ENCODE results near the gene SMPD3.

The SMPD3 gene

GRCh38 chr16:68348639-68349445 lies 99.5 kb downstream of the SMPD3 start:
- DNase-seq (ENCODE audit: low spot score in 2 of 2) = no peak
- Mint-ChIP-seq H3K27ac (no peak overlapping the region), H3K36me3 (peaks cover 79% of the 10 kb centered on the region), H3K4me3 (no peak overlapping the region), H3K9me3 (no peaks in the 10 kb centered on the region), H3K4me1 (peaks cover 26% of the 10 kb centered on the region)
- ATAC-seq = no peak

DNA sequence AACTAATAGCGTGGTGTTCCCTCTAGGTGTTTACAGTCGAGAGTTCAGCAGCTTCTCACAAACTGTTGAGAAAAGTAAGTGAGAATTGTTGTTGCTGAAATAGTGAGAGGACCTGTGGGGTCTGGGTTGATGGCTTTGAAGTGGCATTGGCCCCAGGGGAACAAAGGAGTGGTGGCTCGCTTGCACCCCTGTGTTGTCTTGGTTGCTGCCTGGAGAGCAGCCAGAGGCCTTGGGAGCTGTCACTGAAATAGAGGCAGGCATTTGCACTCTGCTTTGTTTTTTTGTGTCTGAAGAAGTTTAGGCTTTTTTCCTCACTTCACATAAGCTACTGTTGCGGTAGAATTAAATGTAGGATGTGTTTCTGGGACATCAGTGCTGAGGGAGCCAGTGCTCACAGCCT lies 100.7 kb downstream of the SMPD3 start:
- Mint-ChIP-seq H3K9me3 (no peaks in the 10 kb centered on the region), H3K27ac (no peak overlapping the region), H3K4me1 (peaks cover 26% of the 10 kb centered on the region), H3K4me3 (no peak overlapping the region), H3K36me3 (peaks cover 81% of the 10 kb centered on the region)
- DNase-seq (ENCODE audit: low spot score in 2 of 2) (no peak), ATAC-seq (no peak)

DNA sequence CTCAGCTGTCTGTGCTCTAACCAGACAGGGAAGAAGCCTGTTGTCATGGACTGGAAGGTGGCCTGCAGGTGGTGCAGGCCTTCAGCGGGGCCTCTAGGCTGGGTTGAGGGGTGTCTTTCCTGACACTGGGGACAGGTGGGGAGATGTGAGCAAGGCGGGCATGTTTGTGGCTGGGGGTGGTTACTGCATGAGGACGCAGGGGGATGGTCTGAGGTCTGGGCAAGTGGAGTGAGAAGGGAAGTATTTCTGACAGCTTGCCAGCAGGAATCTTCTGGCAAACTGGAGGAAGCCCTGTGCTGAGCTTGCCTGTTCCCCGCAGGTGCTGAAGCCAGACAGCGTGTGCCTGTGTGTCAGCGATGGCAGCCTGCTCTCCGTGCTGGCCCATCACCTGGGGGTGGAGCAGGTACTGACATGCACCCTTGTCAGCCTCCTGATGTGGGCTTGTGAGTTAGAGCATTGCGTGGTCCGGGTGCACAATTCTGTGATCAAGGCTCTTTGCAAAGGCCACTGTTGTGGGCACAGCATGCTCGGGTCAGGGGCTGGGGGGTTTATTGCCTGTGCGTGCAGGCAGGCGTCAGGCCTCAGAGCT lies 101.3 kb downstream of the SMPD3 start:
- H3K36me3 Mint-ChIP-seq = peaks cover 87% of the 10 kb centered on the region

GRCh38 chr16:68345958-68346635 lies 102.2 kb downstream of the SMPD3 start:
- DNase-seq (ENCODE audit: low spot score in 2 of 2) (no peak), ATAC-seq (no peak)
- H3K4me3 Mint-ChIP-seq = no peak overlapping the region
- peaks cover 26% of the 10 kb centered on the region for H3K4me1 Mint-ChIP-seq
- H3K27ac Mint-ChIP-seq = peak overlapping the region; percentile 54
- peaks cover 96% of the 10 kb centered on the region for H3K36me3 Mint-ChIP-seq
- no peaks in the 10 kb centered on the region for H3K9me3 Mint-ChIP-seq

More for the DNA sequence above, 101.3 kb downstream of the SMPD3 start:
- ATAC-seq (no peak), DNase-seq (ENCODE audit: low spot score in 2 of 2) (no peak)
- H3K4me3 Mint-ChIP-seq = no peak overlapping the region
- no peaks in the 10 kb centered on the region for H3K9me3 Mint-ChIP-seq
- H3K27ac Mint-ChIP-seq = peak overlapping the region; percentile 54
- peaks cover 26% of the 10 kb centered on the region for H3K4me1 Mint-ChIP-seq

- Mint-ChIP-seq H3K4me3 (no peak overlapping the region), H3K9me3 (no peaks in the 10 kb centered on the region), H3K36me3 (peaks cover 98% of the 10 kb centered on the region), H3K27ac (no peak overlapping the region), H3K4me1 (peaks cover 26% of the 10 kb centered on the region)
- DNase-seq (ENCODE audit: low spot score in 2 of 2) = no peak
- peak; percentile 87 for ATAC-seq
Observed at GRCh38 chr16:68345351-68345810, 102.9 kb downstream of the SMPD3 start.

DNA sequence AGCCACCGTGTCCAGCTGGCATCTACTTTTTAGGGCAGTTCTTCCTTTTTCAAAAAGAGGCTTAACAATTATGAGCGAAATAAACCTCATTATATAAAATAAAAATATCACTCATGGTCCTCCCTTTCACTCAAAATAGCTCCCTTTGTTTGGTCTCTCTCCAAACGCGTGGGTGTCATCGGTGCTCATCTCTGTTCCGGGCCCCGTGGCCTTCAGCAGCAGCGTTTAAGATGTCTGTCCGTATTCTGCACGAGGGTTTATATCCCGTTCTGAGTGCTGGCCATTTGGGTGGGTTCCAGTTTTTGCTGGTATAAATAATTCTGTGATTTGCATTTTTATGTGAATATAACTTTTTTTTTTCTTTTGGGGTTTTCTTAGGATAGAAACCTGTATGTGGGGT lies 104.1 kb downstream of the SMPD3 start:
- Mint-ChIP-seq H3K36me3 (peaks cover 98% of the 10 kb centered on the region), H3K4me1 (peaks cover 23% of the 10 kb centered on the region), H3K9me3 (no peaks in the 10 kb centered on the region), H3K4me3 (no peak overlapping the region), H3K27ac (no peak overlapping the region)
- DNase-seq (ENCODE audit: low spot score in 2 of 2) (no peak), ATAC-seq (no peak)

GRCh38 chr16:68343137-68343536 lies 105.2 kb downstream of the SMPD3 start:
- Mint-ChIP-seq H3K27ac (peak overlapping the region; percentile 26), H3K4me1 (peaks cover 21% of the 10 kb centered on the region), H3K4me3 (no peak overlapping the region), H3K36me3 (peaks cover 92% of the 10 kb centered on the region), H3K9me3 (no peaks in the 10 kb centered on the region)
- no peak for ATAC-seq
- no peak for DNase-seq (ENCODE audit: low spot score in 2 of 2)

GRCh38 chr16:68342620-68343019 lies 105.7 kb downstream of the SMPD3 start:
- Mint-ChIP-seq H3K4me3 (no peak overlapping the region), H3K9me3 (no peaks in the 10 kb centered on the region), H3K36me3 (peaks cover 89% of the 10 kb centered on the region), H3K27ac (no peak overlapping the region), H3K4me1 (peaks cover 26% of the 10 kb centered on the region)
- no peak for ATAC-seq
- no peak for DNase-seq (ENCODE audit: low spot score in 2 of 2)

DNA sequence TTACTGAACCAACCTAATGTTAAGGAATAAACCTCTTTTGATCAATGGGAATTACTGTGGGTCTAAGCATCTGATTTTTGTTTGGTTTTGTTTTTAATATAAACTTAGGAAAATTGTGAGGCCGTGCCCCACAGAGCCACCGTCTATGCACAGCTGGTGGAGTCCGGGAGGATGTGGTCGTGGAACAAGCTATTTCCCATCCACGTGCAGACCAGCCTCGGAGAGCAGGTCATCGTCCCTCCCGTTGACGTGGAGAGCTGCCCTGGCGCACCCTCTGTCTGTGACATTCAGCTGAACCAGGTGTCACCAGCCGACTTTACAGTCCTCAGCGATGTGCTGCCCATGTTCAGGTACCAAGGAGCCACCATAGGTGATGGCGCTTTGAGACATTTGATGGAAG lies 109.1 kb downstream of the SMPD3 start:
- ATAC-seq (no peak), DNase-seq (ENCODE audit: low spot score in 2 of 2) (no peak)
- H3K27ac Mint-ChIP-seq = peak overlapping the region; percentile 68
- H3K4me1 Mint-ChIP-seq = peaks cover 9% of the 10 kb centered on the region
- no peak overlapping the region for H3K4me3 Mint-ChIP-seq
- H3K9me3 Mint-ChIP-seq = no peaks in the 10 kb centered on the region
- peaks cover 89% of the 10 kb centered on the region for H3K36me3 Mint-ChIP-seq

DNA sequence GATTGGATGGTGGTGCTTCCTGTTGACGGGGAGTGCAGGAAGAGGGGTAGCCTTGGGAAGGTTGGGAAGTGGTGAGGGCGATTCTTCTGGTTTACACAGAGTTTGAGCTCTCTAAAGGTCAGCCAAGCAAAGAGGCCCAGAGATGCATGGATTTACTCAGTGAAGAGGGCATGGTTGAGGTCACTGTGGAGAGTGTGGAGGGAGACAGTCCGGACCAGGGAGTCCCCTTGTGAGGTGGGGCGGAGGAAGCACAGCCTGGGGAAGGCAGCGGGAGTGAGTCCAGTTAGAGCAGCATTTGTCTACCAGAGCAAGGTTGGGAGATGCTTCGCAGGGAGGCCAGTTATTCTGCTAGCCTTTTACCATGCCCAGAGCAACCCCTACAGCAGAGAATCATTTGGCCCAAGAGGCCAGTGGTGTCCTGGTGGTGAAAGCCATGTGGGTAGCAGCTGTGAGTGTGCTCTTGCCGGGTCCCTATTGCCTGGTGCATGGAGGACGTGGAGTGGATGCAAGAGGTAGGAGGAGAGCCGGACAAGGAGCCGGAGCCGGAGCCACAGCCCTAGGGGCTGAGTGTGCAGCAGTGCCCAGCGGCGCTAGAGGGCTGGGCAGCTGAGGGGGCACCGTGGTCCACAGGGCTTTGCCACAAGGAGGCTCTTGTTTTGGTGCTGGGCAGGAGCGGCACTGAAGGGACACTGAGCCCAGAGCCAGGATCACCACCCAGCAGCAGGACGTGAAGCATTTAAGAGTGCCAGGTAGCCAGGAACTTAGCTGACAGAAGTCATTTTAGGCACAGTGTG lies 109.8 kb downstream of the SMPD3 start:
- no peak overlapping the region for H3K4me3 Mint-ChIP-seq
- peaks cover 9% of the 10 kb centered on the region for H3K4me1 Mint-ChIP-seq
- no peak for DNase-seq (ENCODE audit: low spot score in 2 of 2)
- peak overlapping the region; percentile 58 for H3K27ac Mint-ChIP-seq
- H3K36me3 Mint-ChIP-seq = peaks cover 91% of the 10 kb centered on the region
- H3K9me3 Mint-ChIP-seq = no peaks in the 10 kb centered on the region
- no peak for ATAC-seq

DNA sequence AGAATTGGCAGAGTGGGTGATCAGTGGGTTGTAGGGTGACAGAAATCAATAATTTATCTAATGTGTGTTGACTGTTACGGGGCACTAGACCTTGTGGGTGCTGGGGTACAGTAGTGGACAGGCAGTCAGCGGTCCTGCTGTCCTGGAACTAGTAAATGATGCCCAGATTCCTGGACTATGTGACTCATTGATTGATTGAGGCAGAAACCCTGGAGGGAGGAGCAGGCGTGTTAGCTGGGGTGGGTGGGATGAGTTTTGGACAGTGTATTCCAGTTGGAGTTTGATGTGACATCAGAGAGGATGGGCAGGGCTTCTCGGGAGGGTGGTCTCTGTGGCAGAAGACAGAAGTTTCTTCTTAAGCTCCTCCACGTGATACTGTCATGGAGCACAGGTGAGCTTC lies 113.1 kb downstream of the SMPD3 start:
- ATAC-seq (no peak), DNase-seq (ENCODE audit: low spot score in 2 of 2) (no peak)
- H3K4me3 Mint-ChIP-seq = no peak overlapping the region
- peaks cover 19% of the 10 kb centered on the region for H3K4me1 Mint-ChIP-seq
- no peaks in the 10 kb centered on the region for H3K9me3 Mint-ChIP-seq
- peak overlapping the region; percentile 39 for H3K27ac Mint-ChIP-seq
- H3K36me3 Mint-ChIP-seq = peaks cover 88% of the 10 kb centered on the region

- H3K4me1 Mint-ChIP-seq = peaks cover 22% of the 10 kb centered on the region
- peak overlapping the region; percentile 15 for H3K27ac Mint-ChIP-seq
- peaks cover 93% of the 10 kb centered on the region for H3K36me3 Mint-ChIP-seq
- H3K4me3 Mint-ChIP-seq = no peak overlapping the region
- no peak for ATAC-seq
- no peak for DNase-seq (ENCODE audit: low spot score in 2 of 2)
- H3K9me3 Mint-ChIP-seq = no peaks in the 10 kb centered on the region
Observed at GRCh38 chr16:68332411-68333121, 115.7 kb downstream of the SMPD3 start.

DNA sequence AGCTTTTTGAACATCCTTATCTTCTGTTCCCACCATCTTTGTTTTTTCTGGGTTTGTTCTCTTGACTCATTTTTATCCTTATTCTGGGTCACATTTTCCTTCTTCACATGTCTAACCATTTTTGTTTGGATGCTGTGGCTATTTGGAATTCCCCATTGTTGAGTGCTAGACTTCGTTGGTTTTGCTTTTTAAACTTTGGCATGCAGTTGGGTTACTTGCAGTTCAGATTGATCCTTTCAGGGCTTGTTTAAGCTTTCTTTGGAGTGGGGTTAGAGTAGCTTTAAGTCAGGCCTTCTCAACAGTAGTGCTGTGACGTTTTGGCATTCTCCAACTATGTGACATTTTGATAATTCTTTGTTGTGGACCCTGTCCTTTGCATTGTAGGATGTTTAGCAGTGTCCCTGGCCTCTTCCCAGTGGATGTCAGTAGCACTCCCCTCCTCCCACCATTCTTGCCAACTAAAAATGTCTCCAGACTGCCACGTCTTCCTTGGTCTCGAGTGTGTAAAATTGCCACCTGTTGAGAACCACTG lies 116.4 kb downstream of the SMPD3 start:
- ATAC-seq (no peak), DNase-seq (ENCODE audit: low spot score in 2 of 2) (no peak)
- H3K27ac Mint-ChIP-seq = peak overlapping the region; percentile 15
- no peaks in the 10 kb centered on the region for H3K9me3 Mint-ChIP-seq
- H3K4me3 Mint-ChIP-seq = no peak overlapping the region
- peaks cover 21% of the 10 kb centered on the region for H3K4me1 Mint-ChIP-seq
- H3K36me3 Mint-ChIP-seq = peaks cover 93% of the 10 kb centered on the region

DNA sequence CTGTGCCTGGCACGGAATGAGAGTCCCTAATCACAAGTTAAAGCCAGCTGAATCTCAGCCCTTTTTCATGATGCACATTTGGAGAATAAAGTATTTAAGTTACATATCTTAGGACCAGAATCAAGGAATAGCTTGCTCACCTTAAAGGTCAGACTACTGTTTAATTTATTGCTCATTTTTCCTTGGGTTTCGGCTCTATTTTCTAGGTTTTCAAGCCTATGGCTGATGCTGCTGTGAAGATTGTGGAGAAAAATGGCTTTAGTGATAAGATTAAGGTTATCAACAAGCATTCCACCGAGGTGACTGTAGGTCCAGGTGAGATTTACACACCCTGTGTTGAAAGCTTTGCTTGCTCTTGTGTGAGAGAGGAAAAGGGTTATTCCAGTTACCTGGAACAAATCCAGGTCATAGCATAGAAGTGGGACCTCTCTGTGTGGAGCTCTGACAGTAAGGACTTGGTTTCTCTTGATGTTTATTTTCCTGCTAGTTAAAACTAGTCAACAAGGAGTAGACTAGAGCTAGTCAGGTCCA lies 119.4 kb downstream of the SMPD3 start:
- no peaks in the 10 kb centered on the region for H3K9me3 Mint-ChIP-seq
- H3K27ac Mint-ChIP-seq = peak overlapping the region; percentile 40
- no peak for DNase-seq (ENCODE audit: low spot score in 2 of 2)
- no peak overlapping the region for H3K4me3 Mint-ChIP-seq
- H3K36me3 Mint-ChIP-seq = peaks cover 91% of the 10 kb centered on the region
- no peak for ATAC-seq
- H3K4me1 Mint-ChIP-seq = peaks cover 21% of the 10 kb centered on the region
